Measurements from ENCODE around the gene ZNF511.

DNA sequence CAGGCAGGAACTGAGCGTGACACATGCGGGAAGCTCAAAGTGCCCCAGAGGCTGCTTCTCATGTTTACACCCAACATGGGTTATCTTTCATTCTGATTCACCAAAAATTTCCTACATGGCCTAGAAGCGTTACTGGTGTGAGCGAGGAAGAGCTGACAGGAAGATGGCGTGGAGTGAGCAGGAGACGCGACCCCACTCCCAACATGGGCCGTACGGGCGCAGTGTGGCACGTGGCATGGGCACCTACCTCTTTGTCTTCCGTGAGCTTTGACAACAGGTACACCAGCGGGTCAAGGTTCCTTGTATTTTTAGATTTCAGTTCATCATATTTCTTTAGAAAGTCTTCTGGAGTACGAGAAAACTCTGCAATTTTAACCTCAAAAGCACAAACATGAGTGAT is 9.0 kb upstream of the ZNF511 start:
- no peak for TF ChIP-seq EZH2 (IDR thresholded peaks at IDR 0.05; ENCODE audit: insufficient read depth, poor library complexity, severe bottlenecking)
- TF ChIP-seq EZH2phosphoT487 (IDR thresholded peaks at IDR 0.05; ENCODE audit: insufficient read depth, low read depth) = no peak

Data from GM23248 (cell line).